Renal cortex interstitium (tissue), 11 donors: Measurements from ENCODE around the gene SNED1. TPM values are rescaled to one million over a fixed set of nuclear protein-coding genes. Genes with fewer than 3 reads are reported as not detected.

Experiments used
- DNase-seq, 11 donors: peaks; one replicate each; pipeline ENCODE4 v3.0.0-alpha.2; 2013; ENCODE audit warnings: low read depth in 9 of 11, low spot score in 4 of 11; ENCODE audit errors: extremely low read depth in 1 of 11
- polyA plus RNA-seq, 3 donors: library from polyadenylated mRNA; unstranded; fragments of 120-200 nt; gene quantifications; one replicate each; pipeline ENCODE4 v1.2.1, GENCODE V29; 2013; ENCODE audit not compliant: insufficient read length in 3 of 3

SNED1 gene
- polyA plus RNA-seq, 3 donors: 6.1 to 13.9 (median 8.1) TPM

DNA sequence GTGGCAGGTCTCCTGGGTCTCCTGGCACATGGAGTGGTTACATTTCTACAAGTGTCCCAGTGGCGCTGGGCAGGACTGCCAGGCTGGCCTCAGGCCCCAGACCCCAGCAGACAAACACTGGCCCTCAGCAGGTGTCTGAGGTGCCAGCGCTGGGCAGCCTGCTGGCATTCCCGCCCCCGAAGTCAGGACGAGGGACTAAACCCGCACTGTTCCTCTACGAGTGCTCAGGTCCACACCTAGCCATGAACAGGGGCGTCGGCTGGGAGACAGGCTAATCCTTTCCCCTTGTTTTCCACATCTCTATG, 12.8 kb downstream of the SNED1 start:
- no peak for DNase-seq

- DNase-seq: no peak
Measured at GRCh38 chr2:241011751-241012510, 13.5 kb downstream of the SNED1 start.

- DNase-seq: no peak
Measured at GRCh38 chr2:241014224-241014623, 15.8 kb downstream of the SNED1 start.

- DNase-seq: no peak
Measured at GRCh38 chr2:241014764-241015163, 16.3 kb downstream of the SNED1 start.

DNA sequence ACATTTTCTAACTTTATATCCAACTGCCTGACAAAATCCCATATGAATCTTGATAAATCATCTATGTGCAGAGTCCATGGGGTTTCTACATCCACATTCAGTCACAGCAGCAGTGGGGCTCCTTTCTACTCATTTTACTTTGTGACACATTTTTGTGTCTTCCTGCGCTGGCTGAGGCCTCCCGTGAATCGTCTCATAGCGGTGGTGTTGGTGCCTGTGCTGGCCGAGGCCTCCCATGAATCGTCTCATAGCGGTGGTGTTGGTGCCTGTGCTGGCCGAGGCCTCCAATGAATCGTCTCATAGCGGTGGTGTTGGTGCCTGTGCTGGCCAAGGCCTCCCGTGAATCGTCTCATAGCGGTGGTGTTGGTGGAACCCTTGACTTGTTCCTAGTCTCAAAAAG, 17.0 kb downstream of the SNED1 start:
- no peak for DNase-seq

GRCh38 chr2:241017228-241017940, 19.0 kb downstream of the SNED1 start:
- no peak for DNase-seq

DNA sequence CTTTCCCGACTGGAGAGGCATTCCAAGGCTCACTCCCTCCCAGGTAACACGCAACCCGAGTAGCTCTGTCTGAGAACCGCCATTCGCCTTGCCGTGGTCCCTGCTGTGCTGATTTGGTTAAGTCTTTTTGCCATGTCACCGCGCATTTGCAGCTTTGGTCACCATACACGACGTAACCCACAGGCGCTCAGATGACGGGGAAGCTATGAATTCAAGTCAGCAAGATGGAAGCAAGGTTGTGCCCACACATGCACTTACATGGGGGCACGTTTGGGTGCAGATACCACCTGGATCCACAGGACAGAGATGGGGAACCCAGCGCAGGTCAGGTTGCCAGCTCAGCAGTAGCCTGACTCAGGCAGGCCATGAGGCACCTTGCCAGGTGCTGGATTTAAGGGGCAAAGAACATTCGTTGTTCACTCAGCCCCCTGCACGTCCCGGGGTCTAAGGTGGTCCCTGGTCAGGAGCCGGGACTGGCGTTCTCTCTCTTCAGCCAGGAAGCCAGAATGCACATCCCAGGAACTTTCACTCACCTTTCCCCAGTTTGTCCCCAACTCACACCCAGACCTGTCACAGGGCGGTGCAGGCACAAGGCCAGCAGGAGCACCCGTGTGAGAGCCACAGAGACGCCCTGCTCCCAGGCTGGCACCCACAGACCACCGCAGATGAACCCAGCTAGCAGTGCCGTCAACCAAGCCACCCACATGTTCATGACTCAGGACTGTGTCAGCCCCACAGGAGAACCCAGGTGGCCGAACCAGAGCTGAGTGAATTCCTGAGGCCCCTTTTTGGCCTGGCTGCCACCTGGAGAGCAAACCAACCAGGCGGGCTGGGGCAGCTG, 19.9 kb downstream of the SNED1 start:
- DNase-seq: no peak

GRCh38 chr2:241019441-241020139, 21.2 kb downstream of the SNED1 start:
- no peak for DNase-seq

GRCh38 chr2:241020201-241020600, 21.8 kb downstream of the SNED1 start:
- DNase-seq: no peak

DNA sequence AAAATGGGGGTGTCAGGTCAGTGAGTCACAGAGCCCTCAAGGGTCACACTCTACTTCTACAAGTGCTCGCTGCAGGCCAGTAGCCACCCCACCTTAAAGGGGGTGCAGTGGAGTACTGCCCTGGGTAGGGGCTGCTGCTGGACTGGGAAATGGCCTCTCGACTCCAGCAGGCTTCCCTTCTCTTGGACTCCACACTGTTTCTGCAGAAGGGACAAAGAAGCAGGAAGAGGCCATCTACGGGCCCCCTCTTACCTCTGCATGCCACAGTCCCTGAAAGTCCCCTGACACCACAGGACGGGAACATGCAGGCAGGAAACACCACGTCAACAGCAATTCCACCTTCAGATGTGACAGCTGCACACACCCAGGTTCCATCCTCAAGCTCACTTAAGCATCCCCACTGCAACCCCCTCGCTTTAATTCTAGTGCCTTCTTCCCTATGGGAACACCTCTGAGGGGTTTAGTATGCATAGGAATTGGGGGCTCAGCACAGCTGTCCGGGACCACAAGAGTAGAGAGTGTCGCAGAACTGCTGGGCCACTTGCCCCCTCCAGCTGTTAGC, 22.3 kb downstream of the SNED1 start:
- no peak for DNase-seq

GRCh38 chr2:241025639-241026038, 27.2 kb downstream of the SNED1 start:
- DNase-seq: no peak

- no peak for DNase-seq
Measured at GRCh38 chr2:241029599-241030332, 31.3 kb downstream of the SNED1 start.

GRCh38 chr2:241030333-241030680, 31.9 kb downstream of the SNED1 start:
- no peak for DNase-seq

DNA sequence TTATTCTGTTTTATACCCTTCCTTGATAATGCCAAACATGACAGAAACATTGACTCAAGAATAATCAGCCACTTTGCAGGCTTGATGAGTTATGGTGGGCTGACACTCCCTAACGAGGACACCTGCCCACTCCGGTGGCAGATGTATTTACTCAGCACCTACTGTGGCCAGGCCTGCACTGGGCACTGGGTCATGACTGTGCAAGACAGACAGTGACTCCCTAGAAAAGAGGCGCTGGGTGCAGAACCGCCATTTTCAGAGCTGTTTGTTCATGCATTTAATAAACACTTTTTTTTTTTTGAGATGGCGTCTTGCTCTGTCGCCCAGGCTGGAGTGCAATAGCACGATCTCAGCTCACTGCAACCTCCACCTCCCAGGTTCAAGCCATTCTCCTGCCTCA, 32.5 kb downstream of the SNED1 start:
- DNase-seq: no peak

DNA sequence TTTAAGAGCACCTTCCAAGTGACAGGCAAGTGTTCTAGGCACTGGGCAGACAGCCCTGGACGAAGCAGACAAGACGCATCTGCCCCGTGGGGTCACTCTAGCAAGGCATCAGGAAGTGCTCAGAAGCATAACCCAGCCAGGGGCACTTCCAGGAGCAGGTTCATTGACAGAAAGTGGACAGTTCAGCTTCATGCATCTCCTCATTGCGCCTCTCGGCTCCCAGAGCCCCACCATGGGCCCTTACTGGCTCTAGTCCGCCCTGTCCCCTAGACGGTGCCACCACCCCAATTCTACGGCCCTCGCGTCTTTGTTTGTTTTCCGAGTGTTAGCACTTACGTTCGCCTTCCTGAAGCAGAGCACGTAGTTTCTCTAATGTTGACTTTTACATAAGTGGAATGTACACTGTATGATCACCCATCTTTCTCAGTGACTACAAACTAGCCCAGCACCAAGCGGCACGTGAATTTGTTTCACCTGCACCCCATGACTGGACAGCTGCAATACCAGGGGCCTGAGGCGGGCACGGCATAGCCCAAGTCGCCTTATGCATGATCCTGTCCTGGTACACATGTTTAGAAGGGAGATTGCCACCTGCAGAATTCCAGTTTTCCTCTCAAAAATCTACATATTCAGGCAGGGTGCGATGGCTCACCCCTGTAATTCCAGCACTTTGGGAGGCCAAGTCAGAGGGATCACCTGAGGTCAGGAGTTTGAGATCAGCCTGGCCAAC, 33.2 kb downstream of the SNED1 start:
- no peak for DNase-seq

DNA sequence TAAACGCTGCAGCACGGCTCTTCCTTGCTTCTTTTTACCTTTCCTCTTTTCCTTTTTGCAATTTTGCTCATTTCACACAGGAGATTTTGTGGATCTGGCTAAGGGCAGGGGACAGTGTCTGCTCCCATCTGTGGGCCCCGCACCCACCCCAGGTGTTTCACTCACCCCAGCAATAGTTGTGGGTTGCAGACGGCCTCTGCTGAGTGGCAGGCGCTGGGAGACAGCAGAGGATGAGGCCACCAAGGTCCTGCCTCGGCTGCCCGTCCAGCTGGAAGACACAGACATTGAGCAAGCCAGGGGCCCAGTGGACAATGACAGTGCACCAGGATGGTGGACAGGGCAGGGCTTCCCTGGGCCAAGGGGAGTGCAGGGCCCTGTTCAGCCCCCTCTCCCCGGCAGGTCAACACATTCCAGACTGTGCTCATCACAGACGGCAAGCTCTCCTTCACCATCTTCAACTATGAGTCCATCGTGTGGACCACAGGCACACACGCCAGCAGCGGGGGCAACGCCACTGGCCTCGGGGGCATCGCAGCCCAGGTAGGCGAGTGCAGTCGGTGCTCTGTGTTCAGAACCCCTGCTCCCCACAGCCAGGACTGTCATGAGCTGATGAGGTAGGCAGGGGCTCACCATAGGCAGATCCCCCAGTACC, 35.0 kb downstream of the SNED1 start:
- DNase-seq: no peak

DNA sequence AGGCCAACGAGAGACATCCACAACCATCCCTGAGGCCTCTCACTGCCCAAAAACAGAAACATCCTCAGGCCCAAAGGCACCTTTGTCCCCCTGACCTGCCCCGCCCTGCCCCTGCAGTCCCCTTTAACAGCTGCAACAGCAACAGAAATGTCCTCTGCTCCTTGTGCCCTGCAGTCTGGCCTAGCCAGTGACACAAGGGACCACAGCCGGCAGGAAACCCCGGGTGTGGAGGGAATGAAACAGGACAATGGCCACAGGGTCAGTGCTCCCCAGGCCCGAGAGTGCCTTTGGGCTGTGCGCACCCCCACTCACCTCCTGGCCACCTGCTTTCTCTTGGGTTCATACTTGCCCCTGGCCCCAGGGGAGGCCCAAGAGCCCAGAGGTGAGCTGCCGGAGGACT, 35.6 kb downstream of the SNED1 start:
- no peak for DNase-seq
